GM23338 (cell line): ENCODE results near the gene PDE4B. TPM values are rescaled to one million over a fixed set of nuclear protein-coding genes. Genes with fewer than 3 reads are reported as not detected.

Experiments used
- EZH2 ChIP-seq: fragments of 200-600 bp; sonication (generic); IDR thresholded peaks from one replicate; pipeline ENCODE4 v1.8.0; 2017; ENCODE audit warnings: antibody characterized with exemption, mild to moderate bottlenecking, low read depth; ENCODE audit not compliant: unreplicated experiment
- EZH2phosphoT487 ChIP-seq: fragments of 200-600 bp; sonication (generic); IDR thresholded peaks from one replicate; pipeline ENCODE4 v1.8.1; 2018; ENCODE audit warnings: antibody characterized with exemption; ENCODE audit not compliant: unreplicated experiment
- JUNB ChIP-seq: IDR thresholded peaks from one replicate; pipeline ENCODE4 v1.6.1; 2016; ENCODE audit warnings: antibody characterized with exemption; ENCODE audit not compliant: unreplicated experiment
- NANOG ChIP-seq: IDR thresholded peaks from 2 replicates; pipeline ENCODE4 v1.6.1; 2016; ENCODE audit warnings: antibody characterized with exemption, borderline replicate concordance
- POLR2AphosphoS5 ChIP-seq: IDR thresholded peaks from 2 replicates; pipeline ENCODE4 v1.6.1; 2016; ENCODE audit warnings: antibody characterized with exemption, low read depth
- STAT1 ChIP-seq: IDR thresholded peaks from one replicate; pipeline ENCODE4 v1.6.1; 2016; ENCODE audit warnings: antibody characterized with exemption; ENCODE audit not compliant: unreplicated experiment
- ZNF331 ChIP-seq: fragments of 250-450 bp; sonication (Bioruptor Pico); IDR thresholded peaks from 2 replicates; pipeline ENCODE4 v1.5.0; 2020; ENCODE audit warnings: low read depth, mild to moderate bottlenecking, moderate library complexity
- polyA plus RNA-seq: library from polyadenylated mRNA; unstranded; fragments of >200 nt; fragmentation: Nextera tagmentation; extraction: Ambion mirVana; gene quantifications from 2 replicates; pipeline ENCODE4 v1.2.1, GENCODE V29; 2016
- total RNA-seq: library from RNA; depleted of rRNA; stranded (reverse); fragments of >200 nt; shearing (Covaris generic); gene quantifications from 2 replicates; pipeline ENCODE4 v1.2.3, GENCODE V29; 2014
- TF ChIP-seq, protein P1 (sequence below): fragments of 250-450 bp; sonication (Bioruptor Pico); IDR thresholded peaks from 2 replicates; pipeline ENCODE4 v1.5.0; 2020; ENCODE audit warnings: mild to moderate bottlenecking, moderate library complexity
- TF ChIP-seq, protein P2 (sequence below), 2 experiments: fragments of 200-600 bp in 1 of 2; sonication (generic) in 1 of 2; conservative IDR thresholded peaks; 2 replicates each; pipeline versions ENCODE4 v1.5.1 to v1.6.1; 2016 to 2017; ENCODE audit warnings: antibody characterized with exemption in 2 of 2, low read depth in 2 of 2, mild to moderate bottlenecking in 2 of 2, moderate library complexity in 1 of 2

Gene PDE4B
- total and polyA plus RNA-seq, 2 experiments from 2014 or later, result 14.0 to 25.6 TPM

DNA sequence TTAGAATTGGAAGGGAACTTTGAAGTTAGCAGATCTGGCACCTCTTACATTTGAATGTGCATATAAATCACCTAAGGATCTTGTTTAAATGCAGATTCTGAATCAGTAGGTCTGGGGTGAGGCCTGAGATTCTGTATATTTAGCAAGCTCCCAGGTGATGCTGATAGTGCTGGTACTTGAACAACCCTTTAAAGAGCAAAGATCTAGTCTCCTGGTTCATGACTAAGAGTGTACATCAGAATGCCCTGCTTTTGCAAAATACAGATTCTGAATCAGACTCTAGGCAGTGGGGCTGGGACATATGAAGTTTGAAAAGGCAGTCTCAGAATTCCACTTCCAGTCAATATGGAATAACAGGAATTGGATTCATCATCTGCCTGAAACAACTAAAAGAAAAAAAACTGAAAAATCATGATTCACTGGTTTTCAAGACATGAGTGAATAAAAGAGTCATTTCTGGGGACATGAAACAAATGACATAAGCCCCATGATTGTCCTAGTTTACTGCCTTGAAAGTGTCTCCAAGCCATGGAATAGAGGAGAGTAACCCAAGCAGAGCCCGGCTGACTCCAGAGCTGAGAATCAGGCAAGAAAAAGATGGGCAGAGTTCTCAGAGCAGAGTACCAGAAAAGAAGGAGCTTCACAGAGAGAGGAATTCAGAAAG lies 591.7 kb downstream of the PDE4B start (continued):
- TF ChIP-seq, protein P1, sequence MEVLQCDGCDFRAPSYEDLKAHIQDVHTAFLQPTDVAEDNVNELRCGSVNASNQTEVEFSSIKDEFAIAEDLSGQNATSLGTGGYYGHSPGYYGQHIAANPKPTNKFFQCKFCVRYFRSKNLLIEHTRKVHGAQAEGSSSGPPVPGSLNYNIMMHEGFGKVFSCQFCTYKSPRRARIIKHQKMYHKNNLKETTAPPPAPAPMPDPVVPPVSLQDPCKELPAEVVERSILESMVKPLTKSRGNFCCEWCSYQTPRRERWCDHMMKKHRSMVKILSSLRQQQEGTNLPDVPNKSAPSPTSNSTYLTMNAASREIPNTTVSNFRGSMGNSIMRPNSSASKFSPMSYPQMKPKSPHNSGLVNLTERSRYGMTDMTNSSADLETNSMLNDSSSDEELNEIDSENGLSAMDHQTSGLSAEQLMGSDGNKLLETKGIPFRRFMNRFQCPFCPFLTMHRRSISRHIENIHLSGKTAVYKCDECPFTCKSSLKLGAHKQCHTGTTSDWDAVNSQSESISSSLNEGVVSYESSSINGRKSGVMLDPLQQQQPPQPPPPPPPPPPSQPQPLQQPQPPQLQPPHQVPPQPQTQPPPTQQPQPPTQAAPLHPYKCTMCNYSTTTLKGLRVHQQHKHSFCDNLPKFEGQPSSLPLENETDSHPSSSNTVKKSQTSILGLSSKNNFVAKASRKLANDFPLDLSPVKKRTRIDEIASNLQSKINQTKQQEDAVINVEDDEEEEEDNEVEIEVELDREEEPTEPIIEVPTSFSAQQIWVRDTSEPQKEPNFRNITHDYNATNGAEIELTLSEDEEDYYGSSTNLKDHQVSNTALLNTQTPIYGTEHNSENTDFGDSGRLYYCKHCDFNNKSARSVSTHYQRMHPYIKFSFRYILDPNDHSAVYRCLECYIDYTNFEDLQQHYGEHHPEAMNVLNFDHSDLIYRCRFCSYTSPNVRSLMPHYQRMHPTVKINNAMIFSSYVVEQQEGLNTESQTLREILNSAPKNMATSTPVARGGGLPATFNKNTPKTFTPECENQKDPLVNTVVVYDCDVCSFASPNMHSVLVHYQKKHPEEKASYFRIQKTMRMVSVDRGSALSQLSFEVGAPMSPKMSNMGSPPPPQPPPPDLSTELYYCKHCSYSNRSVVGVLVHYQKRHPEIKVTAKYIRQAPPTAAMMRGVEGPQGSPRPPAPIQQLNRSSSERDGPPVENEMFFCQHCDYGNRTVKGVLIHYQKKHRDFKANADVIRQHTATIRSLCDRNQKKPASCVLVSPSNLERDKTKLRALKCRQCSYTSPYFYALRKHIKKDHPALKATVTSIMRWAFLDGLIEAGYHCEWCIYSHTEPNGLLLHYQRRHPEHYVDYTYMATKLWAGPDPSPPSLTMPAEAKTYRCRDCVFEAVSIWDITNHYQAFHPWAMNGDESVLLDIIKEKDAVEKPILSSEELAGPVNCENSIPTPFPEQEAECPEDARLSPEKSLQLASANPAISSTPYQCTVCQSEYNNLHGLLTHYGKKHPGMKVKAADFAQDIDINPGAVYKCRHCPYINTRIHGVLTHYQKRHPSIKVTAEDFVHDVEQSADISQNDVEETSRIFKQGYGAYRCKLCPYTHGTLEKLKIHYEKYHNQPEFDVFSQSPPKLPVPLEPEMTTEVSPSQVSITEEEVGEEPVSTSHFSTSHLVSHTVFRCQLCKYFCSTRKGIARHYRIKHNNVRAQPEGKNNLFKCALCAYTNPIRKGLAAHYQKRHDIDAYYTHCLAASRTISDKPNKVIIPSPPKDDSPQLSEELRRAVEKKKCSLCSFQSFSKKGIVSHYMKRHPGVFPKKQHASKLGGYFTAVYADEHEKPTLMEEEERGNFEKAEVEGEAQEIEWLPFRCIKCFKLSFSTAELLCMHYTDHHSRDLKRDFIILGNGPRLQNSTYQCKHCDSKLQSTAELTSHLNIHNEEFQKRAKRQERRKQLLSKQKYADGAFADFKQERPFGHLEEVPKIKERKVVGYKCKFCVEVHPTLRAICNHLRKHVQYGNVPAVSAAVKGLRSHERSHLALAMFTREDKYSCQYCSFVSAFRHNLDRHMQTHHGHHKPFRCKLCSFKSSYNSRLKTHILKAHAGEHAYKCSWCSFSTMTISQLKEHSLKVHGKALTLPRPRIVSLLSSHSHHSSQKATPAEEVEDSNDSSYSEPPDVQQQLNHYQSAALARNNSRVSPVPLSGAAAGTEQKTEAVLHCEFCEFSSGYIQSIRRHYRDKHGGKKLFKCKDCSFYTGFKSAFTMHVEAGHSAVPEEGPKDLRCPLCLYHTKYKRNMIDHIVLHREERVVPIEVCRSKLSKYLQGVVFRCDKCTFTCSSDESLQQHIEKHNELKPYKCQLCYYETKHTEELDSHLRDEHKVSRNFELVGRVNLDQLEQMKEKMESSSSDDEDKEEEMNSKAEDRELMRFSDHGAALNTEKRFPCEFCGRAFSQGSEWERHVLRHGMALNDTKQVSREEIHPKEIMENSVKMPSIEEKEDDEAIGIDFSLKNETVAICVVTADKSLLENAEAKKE (CRISPR knock-in tag), result no peak
- TF ChIP-seq ZNF331 (CRISPR knock-in tag), result no peak
- TF ChIP-seq POLR2AphosphoS5, result no peak
- TF ChIP-seq EZH2, result no peak
- TF ChIP-seq STAT1, result no peak
- TF ChIP-seq, protein P2, sequence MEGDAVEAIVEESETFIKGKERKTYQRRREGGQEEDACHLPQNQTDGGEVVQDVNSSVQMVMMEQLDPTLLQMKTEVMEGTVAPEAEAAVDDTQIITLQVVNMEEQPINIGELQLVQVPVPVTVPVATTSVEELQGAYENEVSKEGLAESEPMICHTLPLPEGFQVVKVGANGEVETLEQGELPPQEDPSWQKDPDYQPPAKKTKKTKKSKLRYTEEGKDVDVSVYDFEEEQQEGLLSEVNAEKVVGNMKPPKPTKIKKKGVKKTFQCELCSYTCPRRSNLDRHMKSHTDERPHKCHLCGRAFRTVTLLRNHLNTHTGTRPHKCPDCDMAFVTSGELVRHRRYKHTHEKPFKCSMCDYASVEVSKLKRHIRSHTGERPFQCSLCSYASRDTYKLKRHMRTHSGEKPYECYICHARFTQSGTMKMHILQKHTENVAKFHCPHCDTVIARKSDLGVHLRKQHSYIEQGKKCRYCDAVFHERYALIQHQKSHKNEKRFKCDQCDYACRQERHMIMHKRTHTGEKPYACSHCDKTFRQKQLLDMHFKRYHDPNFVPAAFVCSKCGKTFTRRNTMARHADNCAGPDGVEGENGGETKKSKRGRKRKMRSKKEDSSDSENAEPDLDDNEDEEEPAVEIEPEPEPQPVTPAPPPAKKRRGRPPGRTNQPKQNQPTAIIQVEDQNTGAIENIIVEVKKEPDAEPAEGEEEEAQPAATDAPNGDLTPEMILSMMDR (conservative IDR thresholded peaks at IDR 0.05; ENCODE audit: low read depth in 2 of 2), result no peak
- TF ChIP-seq JUNB, result no peak
- TF ChIP-seq EZH2phosphoT487, result no peak
- no peak for TF ChIP-seq NANOG
